SK-N-SH (cell line): ENCODE data around the gene ARHGEF7.

Source experiments
- CTCF ChIP-seq: fragments of 200-600 bp; sonication (generic); IDR thresholded peaks from 2 replicates; pipeline ENCODE4 v1.6.1; 2017; ENCODE audit warnings: antibody characterized with exemption, mild to moderate bottlenecking, moderate library complexity
- POLR2AphosphoS5 ChIP-seq: IDR thresholded peaks from 2 replicates; pipeline ENCODE4 v1.6.1; 2012; ENCODE audit warnings: low read depth, low read length
- RCOR1 ChIP-seq: fragments of 150-350 bp; IDR thresholded peaks from 2 replicates; pipeline ENCODE4 v1.6.1; 2017; ENCODE audit warnings: antibody characterized with exemption, low read length
- RFX5 ChIP-seq: IDR thresholded peaks from 2 replicates; pipeline ENCODE4 v1.6.1; 2012; ENCODE audit warnings: mild to moderate bottlenecking, improper control_type of control experiment, low read length
- SIN3A ChIP-seq: IDR thresholded peaks from 2 replicates; pipeline ENCODE4 v1.6.1; 2012; ENCODE audit warnings: low read depth, mild to moderate bottlenecking, low read length, moderate library complexity, borderline replicate concordance
- TEAD4 ChIP-seq: IDR thresholded peaks from 2 replicates; pipeline ENCODE4 v1.4.0; 2012; ENCODE audit warnings: mild to moderate bottlenecking, borderline replicate concordance; ENCODE audit not compliant: insufficient read depth
- ZBTB33 ChIP-seq: IDR thresholded peaks from 2 replicates; pipeline ENCODE4 v1.4.0; 2012; ENCODE audit warnings: low read depth, borderline replicate concordance
- TF ChIP-seq, protein P1 (sequence below): fragments of 150-350 bp; IDR thresholded peaks from 2 replicates; pipeline ENCODE4 v1.6.1; 2017; ENCODE audit warnings: antibody characterized with exemption, low read length, low read depth, borderline replicate concordance
- TF ChIP-seq, protein P2 (sequence below): fragments of 150-350 bp; IDR thresholded peaks from 2 replicates; pipeline ENCODE4 v1.6.1; 2016; ENCODE audit warnings: mild to moderate bottlenecking, low read depth, low read length
- TF ChIP-seq, protein P3 (sequence below): IDR thresholded peaks from 2 replicates; pipeline ENCODE4 v1.6.1; 2012; ENCODE audit warnings: mild to moderate bottlenecking, low read depth, low read length, moderate library complexity

- TF ChIP-seq, protein P1, sequence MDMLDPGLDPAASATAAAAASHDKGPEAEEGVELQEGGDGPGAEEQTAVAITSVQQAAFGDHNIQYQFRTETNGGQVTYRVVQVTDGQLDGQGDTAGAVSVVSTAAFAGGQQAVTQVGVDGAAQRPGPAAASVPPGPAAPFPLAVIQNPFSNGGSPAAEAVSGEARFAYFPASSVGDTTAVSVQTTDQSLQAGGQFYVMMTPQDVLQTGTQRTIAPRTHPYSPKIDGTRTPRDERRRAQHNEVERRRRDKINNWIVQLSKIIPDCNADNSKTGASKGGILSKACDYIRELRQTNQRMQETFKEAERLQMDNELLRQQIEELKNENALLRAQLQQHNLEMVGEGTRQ: no peak
- TF ChIP-seq RCOR1: no peak
- no peak for TF ChIP-seq CTCF
- no peak for TF ChIP-seq POLR2AphosphoS5
- TF ChIP-seq TEAD4: no peak
- TF ChIP-seq SIN3A: no peak
- TF ChIP-seq, protein P2, sequence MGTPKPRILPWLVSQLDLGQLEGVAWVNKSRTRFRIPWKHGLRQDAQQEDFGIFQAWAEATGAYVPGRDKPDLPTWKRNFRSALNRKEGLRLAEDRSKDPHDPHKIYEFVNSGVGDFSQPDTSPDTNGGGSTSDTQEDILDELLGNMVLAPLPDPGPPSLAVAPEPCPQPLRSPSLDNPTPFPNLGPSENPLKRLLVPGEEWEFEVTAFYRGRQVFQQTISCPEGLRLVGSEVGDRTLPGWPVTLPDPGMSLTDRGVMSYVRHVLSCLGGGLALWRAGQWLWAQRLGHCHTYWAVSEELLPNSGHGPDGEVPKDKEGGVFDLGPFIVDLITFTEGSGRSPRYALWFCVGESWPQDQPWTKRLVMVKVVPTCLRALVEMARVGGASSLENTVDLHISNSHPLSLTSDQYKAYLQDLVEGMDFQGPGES: no peak
- TF ChIP-seq RFX5: no peak
- TF ChIP-seq, protein P3, sequence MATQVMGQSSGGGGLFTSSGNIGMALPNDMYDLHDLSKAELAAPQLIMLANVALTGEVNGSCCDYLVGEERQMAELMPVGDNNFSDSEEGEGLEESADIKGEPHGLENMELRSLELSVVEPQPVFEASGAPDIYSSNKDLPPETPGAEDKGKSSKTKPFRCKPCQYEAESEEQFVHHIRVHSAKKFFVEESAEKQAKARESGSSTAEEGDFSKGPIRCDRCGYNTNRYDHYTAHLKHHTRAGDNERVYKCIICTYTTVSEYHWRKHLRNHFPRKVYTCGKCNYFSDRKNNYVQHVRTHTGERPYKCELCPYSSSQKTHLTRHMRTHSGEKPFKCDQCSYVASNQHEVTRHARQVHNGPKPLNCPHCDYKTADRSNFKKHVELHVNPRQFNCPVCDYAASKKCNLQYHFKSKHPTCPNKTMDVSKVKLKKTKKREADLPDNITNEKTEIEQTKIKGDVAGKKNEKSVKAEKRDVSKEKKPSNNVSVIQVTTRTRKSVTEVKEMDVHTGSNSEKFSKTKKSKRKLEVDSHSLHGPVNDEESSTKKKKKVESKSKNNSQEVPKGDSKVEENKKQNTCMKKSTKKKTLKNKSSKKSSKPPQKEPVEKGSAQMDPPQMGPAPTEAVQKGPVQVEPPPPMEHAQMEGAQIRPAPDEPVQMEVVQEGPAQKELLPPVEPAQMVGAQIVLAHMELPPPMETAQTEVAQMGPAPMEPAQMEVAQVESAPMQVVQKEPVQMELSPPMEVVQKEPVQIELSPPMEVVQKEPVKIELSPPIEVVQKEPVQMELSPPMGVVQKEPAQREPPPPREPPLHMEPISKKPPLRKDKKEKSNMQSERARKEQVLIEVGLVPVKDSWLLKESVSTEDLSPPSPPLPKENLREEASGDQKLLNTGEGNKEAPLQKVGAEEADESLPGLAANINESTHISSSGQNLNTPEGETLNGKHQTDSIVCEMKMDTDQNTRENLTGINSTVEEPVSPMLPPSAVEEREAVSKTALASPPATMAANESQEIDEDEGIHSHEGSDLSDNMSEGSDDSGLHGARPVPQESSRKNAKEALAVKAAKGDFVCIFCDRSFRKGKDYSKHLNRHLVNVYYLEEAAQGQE: no peak
- TF ChIP-seq ZBTB33: no peak
These were observed 62.8 kb downstream of the ARHGEF7 start for GRCh38 chr13:111177921-111178320.
